ENCODE data around the gene SNX5.

DNA sequence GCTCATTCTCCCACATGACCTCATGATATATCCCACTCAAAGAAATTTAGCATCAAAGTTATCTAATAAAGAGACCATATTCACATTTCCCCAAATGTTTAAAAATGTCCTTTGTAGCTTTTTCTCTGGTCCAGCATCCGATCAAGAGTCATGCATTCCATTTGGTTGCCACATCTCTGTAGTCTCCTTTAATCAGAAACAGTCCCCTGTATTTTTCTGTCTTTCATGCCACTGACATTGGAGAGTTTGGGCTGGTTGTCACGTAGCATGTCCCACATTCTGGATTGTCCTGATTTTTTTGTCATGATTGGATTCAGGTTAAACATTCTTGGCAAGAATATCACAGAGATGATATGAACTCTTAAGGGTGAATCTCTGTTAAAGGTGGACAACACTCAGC lies 55.7 kb downstream of the SNX5 start:
- TF ChIP-seq, protein P1, sequence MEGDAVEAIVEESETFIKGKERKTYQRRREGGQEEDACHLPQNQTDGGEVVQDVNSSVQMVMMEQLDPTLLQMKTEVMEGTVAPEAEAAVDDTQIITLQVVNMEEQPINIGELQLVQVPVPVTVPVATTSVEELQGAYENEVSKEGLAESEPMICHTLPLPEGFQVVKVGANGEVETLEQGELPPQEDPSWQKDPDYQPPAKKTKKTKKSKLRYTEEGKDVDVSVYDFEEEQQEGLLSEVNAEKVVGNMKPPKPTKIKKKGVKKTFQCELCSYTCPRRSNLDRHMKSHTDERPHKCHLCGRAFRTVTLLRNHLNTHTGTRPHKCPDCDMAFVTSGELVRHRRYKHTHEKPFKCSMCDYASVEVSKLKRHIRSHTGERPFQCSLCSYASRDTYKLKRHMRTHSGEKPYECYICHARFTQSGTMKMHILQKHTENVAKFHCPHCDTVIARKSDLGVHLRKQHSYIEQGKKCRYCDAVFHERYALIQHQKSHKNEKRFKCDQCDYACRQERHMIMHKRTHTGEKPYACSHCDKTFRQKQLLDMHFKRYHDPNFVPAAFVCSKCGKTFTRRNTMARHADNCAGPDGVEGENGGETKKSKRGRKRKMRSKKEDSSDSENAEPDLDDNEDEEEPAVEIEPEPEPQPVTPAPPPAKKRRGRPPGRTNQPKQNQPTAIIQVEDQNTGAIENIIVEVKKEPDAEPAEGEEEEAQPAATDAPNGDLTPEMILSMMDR (IDR thresholded peaks at IDR 0.05; ENCODE audit: insufficient read depth, low read length, poor library complexity, severe bottlenecking), result no peak
- no peak for TF ChIP-seq EZH2phosphoT487 (conservative IDR thresholded peaks at IDR 0.05; ENCODE audit: low read length)

Data from SU-DHL-6 (cell line).